Measurements from ENCODE around the gene UBASH3A. TPM values are rescaled to one million over a fixed set of nuclear protein-coding genes. Genes with fewer than 3 reads are reported as not detected.

The UBASH3A gene
- total RNA-seq, 1 experiment from 2014 or later = 0.07 TPM

DNA sequence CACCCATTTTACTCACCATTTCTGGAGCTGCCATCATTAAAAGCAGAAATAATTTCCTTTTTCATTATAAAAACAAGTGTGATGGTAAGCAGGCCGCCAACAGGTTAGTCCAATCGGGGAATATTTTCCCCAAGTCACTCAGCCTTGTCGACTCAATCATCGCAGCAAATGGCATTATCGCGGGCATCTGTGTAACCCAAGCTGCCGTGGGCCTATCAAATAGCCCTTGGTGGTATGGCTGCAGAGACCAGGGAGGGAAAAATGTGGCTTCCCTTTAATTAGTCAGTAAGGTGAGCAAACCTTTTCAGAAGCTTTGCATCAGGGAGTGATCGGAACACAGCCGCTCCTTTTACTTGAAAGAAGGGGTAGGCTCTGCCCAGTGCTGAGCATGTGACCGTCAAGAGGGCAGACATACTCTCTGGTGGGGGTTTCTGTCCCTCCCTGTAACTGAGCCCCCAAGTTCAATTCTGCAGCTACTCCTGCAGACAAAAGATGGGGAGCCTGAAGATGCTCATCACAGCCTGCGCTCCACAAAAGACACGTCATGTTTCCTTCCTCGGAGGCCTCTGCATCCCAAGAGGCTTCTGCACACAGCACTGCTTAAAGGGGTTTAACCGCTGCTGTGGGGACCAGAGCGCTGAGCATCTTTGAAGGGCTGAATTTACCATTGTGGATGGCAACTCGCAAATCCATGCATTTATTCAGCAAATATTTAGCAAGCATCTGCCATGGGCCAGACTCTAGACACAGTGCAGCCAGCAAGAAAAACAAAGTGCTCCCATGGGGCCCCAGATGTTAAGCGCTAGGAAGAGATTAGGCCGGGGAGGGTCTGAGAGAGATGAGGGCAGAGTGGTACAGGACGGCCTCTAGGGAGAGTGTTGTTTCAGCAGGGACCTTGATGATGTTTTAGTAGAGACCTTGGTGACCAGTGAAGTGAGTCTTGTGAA is 6.6 kb upstream of the UBASH3A start:
- ChIA-PET RAD21 (ENCODE audit: low non-redundant PET in 1 of 2, low total read pairs in 2 of 2, uncharacterized antibody in 2 of 2, unreplicated experiment in 2 of 2) (no interaction called here), POLR2A (no interaction called here), CTCF (no interaction called here)
- no peak for ATAC-seq
- Histone ChIP-seq H3K4me2 (ENCODE audit: low read length) (no peak overlapping the region), H3K9ac (ENCODE audit: low read length) (no peak overlapping the region), H3K36me3 (ENCODE audit: control insufficient read depth in 1 of 2, insufficient read depth in 2 of 2, low read length in 2 of 2) (no peaks in the 10 kb centered on the region), H3K79me2 (ENCODE audit: insufficient read depth, low read length) (no peaks in the 10 kb centered on the region), H4K20me1 (ENCODE audit: insufficient read depth) (no peaks in the 10 kb centered on the region), H3K4me1 (ENCODE audit: control insufficient read depth in 1 of 2, insufficient read depth in 2 of 2, low read length in 2 of 2) (no peaks in the 10 kb centered on the region), H3K9me2 (ENCODE audit: insufficient read depth) (no peaks in the 10 kb centered on the region), H3K27ac (ENCODE audit: low read depth, low read length) (no peak overlapping the region), H3K27me3 (ENCODE audit: insufficient read depth, low read length) (no peaks in the 10 kb centered on the region), H2AFZ (ENCODE audit: low read depth, low read length, poor library complexity, severe bottlenecking) (no peak overlapping the region), H3K9me3 (ENCODE audit: control insufficient read depth in 1 of 2, insufficient read depth in 1 of 2, low read depth in 1 of 2, low read length in 2 of 2) (no peaks in the 10 kb centered on the region), H3K4me3 (replicated peaks in 1 of 2; ENCODE audit: low read depth in 1 of 2, low read length in 2 of 2) (no peak overlapping the region)
- intact Hi-C loops (cut with micrococcal nuclease) = no loop called here
- BruUV-seq (replicated peaks) = no TSS peak
- no peak for DNase-seq (ENCODE audit: low read depth, low spot score)
- TF ChIP-seq TCF7L2 (IDR thresholded peaks at IDR 0.05; ENCODE audit: borderline replicate concordance, extremely low read depth, insufficient read depth, insufficient read length) (no peak), POLR2AphosphoS5 (IDR thresholded peaks at IDR 0.05; ENCODE audit: low read depth, low read length) (no peak), EGR1 (IDR thresholded peaks at IDR 0.05; ENCODE audit: low read depth) (no peak), ZNF274 (IDR thresholded peaks at IDR 0.05; ENCODE audit: low read depth, low read length) (no peak), YY1 (IDR thresholded peaks at IDR 0.05; ENCODE audit: extremely low read depth, insufficient replicate concordance, low read depth, low read length) (no peak), EZH2 (IDR thresholded peaks at IDR 0.05) (no peak), SRF (IDR thresholded peaks at IDR 0.05; ENCODE audit: low read depth) (no peak), POLR2A (IDR thresholded peaks at IDR 0.05; ENCODE audit: borderline replicate concordance, extremely low read depth, insufficient read depth, insufficient read length) (no peak), JUND (IDR thresholded peaks at IDR 0.05) (no peak), ELF1 (IDR thresholded peaks at IDR 0.05; ENCODE audit: borderline replicate concordance, low read depth) (no peak), ZFX (IDR thresholded peaks at IDR 0.05) (no peak), CEBPB (IDR thresholded peaks at IDR 0.05; ENCODE audit: low read depth) (no peak), CBX3 (IDR thresholded peaks at IDR 0.05; ENCODE audit: low read depth) (no peak)
- TF ChIP-seq, protein P1, sequence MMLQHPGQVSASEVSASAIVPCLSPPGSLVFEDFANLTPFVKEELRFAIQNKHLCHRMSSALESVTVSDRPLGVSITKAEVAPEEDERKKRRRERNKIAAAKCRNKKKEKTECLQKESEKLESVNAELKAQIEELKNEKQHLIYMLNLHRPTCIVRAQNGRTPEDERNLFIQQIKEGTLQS (IDR thresholded peaks at IDR 0.05) = no peak
- TF ChIP-seq, protein P2, sequence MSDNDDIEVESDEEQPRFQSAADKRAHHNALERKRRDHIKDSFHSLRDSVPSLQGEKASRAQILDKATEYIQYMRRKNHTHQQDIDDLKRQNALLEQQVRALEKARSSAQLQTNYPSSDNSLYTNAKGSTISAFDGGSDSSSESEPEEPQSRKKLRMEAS (IDR thresholded peaks at IDR 0.05) = no peak
- TF ChIP-seq, protein P3, sequence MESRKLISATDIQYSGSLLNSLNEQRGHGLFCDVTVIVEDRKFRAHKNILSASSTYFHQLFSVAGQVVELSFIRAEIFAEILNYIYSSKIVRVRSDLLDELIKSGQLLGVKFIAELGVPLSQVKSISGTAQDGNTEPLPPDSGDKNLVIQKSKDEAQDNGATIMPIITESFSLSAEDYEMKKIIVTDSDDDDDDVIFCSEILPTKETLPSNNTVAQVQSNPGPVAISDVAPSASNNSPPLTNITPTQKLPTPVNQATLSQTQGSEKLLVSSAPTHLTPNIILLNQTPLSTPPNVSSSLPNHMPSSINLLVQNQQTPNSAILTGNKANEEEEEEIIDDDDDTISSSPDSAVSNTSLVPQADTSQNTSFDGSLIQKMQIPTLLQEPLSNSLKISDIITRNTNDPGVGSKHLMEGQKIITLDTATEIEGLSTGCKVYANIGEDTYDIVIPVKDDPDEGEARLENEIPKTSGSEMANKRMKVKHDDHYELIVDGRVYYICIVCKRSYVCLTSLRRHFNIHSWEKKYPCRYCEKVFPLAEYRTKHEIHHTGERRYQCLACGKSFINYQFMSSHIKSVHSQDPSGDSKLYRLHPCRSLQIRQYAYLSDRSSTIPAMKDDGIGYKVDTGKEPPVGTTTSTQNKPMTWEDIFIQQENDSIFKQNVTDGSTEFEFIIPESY (IDR thresholded peaks at IDR 0.05; ENCODE audit: extremely low read depth, insufficient replicate concordance, low read length) = no peak
- TF ChIP-seq, protein P4, sequence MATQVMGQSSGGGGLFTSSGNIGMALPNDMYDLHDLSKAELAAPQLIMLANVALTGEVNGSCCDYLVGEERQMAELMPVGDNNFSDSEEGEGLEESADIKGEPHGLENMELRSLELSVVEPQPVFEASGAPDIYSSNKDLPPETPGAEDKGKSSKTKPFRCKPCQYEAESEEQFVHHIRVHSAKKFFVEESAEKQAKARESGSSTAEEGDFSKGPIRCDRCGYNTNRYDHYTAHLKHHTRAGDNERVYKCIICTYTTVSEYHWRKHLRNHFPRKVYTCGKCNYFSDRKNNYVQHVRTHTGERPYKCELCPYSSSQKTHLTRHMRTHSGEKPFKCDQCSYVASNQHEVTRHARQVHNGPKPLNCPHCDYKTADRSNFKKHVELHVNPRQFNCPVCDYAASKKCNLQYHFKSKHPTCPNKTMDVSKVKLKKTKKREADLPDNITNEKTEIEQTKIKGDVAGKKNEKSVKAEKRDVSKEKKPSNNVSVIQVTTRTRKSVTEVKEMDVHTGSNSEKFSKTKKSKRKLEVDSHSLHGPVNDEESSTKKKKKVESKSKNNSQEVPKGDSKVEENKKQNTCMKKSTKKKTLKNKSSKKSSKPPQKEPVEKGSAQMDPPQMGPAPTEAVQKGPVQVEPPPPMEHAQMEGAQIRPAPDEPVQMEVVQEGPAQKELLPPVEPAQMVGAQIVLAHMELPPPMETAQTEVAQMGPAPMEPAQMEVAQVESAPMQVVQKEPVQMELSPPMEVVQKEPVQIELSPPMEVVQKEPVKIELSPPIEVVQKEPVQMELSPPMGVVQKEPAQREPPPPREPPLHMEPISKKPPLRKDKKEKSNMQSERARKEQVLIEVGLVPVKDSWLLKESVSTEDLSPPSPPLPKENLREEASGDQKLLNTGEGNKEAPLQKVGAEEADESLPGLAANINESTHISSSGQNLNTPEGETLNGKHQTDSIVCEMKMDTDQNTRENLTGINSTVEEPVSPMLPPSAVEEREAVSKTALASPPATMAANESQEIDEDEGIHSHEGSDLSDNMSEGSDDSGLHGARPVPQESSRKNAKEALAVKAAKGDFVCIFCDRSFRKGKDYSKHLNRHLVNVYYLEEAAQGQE (IDR thresholded peaks at IDR 0.05; ENCODE audit: low read depth) = no peak

All from HCT116 (cell line).